HG03432 (cell line): ENCODE results near the gene PCDHAC1.

Source experiments
- ATAC-seq: cut with Tn5 transposase; IDR thresholded peaks from one replicate; pipeline ENCODE4 v1.9.1; 2021; ENCODE audit warnings: mild to moderate bottlenecking, moderate library complexity; ENCODE audit not compliant: unreplicated experiment

The PCDHAC1 gene

DNA sequence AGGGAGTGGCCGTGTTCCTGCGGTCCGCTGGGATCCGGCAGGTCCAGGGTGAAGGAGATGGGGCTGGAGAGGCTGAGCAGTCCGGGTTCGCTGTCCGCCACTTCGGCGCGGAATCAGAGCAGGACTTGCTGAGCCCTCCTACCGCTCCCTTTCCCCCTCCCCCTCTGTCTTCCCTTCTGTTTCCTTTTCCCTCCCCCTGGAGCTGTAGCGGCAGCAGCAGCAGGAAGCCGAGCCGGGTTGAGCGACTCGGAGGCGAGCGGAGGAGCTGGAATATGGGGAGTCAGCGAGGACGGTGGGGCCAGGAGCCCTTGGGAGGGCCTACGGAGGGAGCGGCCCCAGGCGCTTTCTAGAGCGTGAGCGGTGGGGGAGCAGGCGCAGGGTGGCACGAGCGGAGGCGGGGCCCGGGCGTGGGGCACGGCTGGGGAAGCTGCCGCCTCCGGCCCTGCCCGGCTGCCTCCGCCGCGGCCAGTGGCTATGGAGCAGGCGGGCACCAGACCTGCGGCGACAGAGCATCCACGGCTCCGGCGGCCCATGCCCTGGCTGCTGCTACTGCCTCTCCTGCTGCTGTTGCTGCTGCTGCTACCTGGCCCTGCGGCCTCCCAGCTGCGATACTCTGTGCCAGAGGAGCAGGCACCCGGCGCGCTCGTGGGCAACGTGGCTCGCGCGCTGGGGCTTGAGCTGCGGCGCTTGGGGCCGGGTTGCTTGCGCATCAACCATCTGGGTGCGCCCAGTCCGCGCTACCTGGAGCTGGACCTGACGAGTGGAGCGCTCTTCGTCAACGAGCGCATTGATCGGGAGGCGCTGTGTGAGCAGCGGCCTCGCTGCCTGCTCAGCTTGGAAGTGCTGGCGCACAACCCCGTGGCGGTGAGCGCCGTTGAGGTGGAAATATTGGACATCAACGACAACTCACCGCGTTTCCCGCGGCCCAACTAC, 40.5 kb downstream of the PCDHAC1 start, which contains the start of gene PCDHAC2:
Gene PCDHAC2, plus strand, starts transcription at position 184 of the 933 bp plus-strand sequence. Its CDS starts 291 bp downstream, at position 475.
- no peak for ATAC-seq

DNA sequence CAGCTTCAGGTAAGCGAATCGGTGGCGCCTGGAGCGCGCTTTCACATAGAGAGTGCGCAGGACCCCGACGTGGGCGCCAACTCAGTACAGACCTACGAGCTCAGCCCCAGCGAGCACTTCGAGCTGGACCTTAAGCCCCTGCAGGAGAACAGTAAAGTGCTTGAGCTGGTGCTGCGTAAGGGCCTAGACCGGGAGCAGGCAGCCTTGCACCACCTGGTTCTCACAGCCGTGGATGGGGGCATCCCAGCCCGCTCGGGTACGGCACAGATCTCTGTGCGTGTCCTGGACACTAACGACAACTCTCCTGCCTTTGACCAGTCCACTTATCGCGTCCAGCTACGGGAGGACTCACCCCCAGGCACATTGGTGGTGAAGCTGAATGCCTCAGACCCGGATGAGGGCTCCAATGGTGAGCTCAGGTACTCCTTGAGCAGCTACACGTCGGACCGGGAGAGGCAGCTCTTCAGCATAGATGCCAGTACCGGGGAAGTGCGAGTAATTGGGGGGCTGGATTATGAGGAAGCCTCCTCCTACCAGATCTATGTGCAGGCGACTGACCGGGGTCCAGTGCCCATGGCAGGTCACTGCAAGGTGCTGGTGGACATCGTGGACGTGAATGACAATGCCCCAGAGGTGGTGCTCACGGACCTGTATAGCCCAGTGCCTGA, 41.3 kb downstream of the PCDHAC1 start:
- no peak for ATAC-seq

DNA sequence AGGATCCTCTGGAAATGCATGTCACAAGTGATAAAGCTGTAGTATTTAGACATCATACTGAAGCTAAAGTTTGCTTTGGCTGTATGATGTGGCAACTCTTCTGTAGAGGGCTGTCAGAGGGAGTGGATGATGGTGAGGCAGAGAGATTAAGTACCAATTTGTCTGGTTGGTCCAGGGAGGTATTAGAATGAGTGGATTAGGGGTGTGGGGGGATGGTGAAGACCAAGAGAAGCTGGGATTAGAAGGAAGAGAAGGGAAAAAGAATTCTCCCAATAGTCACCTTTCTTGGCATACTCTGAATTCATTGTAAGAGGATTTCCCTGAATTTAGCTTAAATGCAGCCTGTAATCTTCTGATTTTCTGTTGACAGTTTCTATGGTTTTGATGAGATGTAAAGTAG, 43.8 kb downstream of the PCDHAC1 start:
- ATAC-seq, result no peak

DNA sequence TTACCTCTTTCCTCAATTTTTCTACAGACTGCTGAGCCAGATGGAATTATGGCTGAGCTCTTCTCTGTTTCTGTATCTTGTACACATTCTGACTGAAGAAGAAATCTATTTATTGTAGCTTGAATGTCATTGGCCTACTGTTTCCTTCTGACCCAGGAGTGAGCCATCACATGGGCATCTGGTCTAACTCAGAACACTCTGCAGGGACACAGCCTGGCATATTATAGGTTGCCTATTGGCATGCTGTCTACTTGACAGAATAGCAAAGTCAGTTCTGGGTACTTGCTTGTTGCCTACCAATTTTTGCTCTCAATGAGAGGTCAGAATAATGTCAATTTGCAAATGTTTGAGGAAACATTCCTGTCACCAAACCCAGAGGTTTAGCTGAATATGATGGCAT, 47.5 kb downstream of the PCDHAC1 start:
- ATAC-seq, result no peak

- no peak for ATAC-seq
Observed at GRCh38 chr5:140977003-140977402, 50.9 kb downstream of the PCDHAC1 start.

DNA sequence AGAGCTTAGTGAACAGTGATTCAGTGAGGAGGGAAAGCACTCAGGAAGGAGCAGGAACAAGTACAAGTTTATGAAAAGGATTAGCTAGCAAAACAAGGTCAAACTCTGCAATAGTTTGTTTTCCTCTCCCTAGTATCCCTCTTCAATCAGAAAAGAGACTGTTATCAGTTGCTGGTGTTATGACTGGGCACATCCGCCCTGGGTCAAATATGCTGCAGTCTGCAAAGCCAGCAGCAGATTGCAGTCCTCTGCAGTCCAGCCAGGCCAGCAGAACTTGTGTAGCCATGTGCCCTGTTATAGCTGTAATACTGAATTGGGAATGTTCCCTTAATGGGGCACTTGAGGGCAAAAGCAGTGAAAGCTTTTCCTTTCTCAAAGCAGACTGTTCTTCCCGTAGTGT, 52.2 kb downstream of the PCDHAC1 start:
- ATAC-seq, result no peak

DNA sequence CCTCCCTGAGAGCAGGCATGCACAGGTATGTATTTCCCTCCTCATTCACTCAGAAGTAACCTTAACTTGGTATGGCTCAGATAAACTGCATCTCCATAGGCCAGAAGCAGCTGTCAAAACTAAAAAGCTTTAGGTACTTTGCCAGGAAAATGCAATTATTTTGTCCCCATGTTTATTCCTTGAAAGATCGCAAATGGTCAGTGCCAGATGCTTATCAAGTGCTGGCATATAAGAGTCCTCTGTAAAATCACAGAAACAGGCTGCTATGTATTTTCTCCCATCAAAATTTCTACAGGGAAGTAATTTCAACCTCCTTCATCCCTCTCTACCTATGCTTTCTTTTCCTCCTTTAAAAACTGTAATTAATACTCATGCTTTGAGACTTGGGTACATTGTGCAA, 52.9 kb downstream of the PCDHAC1 start:
- ATAC-seq, result no peak
